ENCODE measurements around the gene SAMD4A.
A peak's percentile ranks its signal among the peaks of the same experiment; 100 is the strongest.

Gene SAMD4A

DNA sequence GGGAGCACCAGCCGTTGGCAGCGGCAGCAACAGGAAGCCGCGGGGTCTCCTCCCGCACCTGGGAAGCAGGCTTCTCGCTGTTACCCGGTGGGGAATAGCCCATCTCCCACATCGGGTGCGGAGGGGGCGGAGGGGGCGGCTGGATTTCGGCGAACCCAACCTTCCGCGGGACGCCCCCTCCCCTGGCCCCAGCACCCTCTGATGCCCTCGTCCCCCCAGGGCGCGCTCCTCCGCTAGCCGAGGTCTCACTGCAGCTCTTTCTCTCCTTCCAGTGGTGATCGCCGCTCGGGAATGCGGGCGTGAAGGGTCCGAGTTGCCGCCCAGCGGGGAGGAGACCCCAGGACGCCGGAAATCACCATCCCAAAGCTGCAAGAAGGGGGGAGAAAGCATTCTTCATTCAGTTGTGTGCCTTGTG lies 303 bp downstream of the SAMD4A start:
- DNase-seq (ENCODE audit: low spot score) = no peak

DNA sequence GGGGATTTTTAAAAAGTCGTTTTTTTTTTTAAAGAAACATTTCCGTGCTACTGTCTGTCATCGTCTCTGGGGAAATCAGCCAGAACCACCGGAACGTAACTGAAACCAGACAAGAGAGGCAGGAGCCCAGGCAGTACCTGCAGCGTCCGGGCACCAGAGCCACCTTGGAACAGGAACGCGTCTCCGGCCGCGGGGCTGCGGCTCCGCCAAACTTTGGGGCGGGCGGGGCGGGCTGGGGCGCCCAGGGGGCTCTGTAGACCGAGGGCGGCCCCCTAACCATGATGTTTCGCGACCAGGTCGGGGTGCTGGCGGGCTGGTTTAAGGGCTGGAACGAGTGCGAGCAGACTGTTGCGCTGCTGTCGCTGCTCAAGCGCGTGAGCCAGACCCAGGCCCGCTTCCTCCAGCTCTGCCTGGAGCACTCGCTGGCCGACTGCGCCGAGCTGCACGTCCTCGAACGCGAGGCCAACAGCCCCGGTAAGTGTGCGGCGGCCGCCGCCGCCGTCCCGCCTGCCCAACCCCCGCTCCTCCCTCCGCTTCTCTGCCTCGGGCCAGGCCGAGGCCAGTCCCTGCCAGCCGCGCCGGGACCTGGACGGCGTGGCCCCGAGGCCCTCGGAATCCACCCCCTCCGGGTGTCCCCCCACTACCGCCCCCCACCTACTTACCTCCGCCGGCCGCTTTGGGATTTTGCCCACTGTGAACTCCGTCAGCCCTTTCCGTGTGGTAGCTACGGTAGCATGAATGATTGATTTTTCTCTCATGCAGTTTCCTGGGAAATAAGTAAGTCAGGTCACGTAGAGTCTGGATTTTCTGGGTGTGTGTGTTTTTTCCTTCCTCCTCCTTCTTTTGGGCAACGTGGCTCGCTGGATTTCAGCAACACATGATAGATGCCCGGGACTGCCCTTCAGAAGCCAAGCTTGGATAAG lies 972 bp downstream of the SAMD4A start:
- DNase-seq (ENCODE audit: low spot score) = peak; percentile 63

DNA sequence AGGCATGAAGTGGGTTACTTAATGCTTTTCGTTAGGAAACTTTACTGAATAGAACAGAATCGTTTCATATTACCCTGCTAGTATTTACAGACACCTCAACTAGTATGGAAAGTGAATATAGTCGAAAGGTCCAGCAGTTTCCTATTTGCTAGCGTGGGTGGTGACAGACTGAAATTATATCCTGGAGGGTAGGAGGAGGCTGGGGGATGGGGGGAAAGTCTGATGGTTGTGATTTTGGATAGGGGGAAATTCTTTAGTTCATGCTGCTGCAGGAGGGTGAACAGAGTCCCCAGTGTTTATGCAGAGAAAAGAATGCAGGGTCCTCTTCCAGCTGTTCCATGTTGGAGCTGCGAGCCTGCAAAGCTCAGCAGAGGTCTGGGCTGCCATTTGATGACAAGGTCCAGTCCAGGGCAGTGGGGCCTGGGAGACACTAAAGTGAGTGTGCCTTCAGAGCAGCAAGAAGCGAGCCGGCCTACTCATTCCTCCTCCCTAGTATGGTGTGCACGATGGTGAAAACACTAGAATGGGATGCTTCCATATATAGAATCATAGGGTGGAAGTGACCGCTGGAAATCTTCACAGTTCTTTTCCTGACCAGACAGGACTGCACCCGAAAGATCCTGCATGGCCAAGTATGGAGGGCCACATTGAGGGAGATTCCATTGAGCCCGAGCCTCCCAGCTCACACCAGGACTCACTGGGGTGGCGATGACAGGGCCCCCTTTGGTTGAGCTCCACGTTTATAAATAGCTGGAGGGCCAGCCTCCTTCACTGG lies 2.1 kb downstream of the SAMD4A start:
- DNase-seq (ENCODE audit: low spot score) = no peak

DNA sequence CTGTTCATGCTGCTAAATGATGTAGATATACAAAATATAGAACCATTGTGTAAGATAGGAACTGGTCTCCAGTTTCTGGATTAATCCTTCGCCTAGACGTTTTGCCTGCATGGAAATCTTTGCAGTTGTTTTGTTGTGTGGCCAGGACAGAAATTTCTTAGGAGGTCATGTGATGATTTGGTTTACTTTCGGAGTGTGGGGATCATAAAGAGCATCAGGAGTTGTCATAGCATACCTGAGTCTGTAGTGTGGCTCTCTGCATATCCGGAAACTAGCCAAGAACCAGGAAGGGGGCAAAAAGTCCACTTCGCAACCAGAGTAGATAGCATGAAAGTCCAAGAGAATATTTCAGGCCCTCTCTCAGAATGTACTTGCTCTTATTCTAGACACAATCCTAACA lies 3.1 kb downstream of the SAMD4A start:
- no peak for DNase-seq (ENCODE audit: low spot score)

DNA sequence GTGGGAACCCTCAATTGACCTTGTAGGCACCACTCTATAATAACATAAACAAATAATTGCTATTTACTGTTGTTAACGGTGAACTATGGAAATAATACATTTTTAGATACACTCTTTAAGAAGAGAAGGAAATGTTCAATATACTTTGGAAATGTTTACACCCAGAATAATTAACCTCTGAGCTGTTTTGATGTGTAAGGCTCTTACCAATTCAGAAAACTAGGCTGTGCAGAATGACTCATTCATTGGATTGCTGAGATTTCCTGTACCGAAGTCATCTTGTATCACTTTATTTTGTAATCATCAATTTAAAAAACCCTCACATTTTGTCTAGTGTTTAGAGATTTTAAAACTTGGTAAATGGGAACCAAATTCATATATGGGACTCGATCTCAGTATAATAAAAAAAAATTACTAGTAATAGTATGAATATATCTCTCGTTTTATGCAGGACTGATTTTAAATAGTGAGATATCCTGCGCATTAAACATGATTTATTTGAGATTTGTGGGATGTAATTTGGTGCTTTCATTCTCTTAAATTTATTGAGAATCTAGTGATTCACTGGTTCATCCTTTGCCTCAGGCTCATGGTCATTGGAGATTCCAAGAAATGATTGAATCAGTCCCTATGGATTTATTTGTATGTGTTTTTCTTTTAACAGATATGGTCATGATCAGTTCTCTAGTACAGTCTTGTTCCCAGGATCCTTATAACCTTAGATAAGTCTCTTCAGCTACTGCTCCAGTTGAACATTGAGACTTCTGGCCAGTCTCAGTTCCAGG lies 3.9 kb downstream of the SAMD4A start:
- no peak for DNase-seq (ENCODE audit: low spot score)

DNA sequence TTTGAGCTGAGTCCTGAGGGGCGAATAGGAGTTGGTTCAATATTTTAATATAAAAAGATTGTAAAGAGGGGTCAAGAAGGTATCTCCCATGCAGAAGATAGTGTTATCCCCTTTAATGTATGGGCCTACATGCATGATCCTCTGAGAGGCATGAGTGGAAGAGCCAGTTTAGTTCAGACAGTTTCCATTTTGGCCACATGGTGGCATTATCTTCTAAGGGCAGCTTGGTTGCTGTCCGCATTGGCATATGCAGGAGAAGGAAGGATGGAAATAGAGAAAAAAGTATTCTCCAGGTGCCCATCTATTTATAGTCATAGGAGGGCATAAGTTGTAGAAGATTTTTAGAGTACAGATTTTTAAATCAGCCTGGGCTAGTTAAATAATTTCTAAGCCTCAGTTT lies 5.4 kb downstream of the SAMD4A start:
- DNase-seq (ENCODE audit: low spot score) = no peak

DNA sequence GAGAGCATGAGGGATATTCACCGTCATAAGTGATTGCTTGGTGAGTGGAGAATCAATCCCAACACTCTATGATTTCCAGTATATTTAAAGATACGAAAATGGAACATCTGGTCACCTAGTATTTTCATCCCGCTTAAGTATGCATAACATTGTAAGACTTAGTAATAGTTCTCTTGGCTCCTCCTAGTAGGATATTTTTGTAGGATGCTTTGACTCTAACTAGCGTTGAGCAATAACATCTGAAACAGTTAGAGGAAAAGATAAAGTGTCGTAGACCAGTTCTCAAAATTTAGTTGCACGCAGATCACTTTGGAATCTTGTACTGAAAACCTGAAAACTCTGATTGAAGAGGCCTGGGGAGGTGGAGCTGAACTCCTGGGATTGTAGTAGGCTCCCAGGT lies 7.6 kb downstream of the SAMD4A start:
- DNase-seq (ENCODE audit: low spot score) = no peak

DNA sequence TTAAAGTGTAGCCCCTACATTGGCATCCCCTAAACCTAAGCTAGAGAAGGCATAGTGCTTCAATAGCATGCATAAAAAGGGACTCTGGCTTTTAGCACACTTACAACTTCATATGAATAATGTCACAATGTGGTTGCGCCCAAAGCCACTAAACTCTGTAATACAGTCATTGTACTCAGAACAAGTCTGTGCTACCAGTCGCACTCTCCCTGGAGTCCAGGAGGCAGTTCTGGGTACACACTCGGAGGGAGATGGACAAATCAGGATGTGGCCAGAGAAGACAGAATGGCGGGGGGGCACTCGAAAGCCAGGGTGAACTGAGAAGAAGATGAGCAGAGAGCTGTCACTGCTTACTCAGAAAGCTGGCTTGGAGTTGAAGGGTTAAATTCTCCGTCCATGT lies 10.6 kb downstream of the SAMD4A start:
- no peak for DNase-seq (ENCODE audit: low spot score)

DNA sequence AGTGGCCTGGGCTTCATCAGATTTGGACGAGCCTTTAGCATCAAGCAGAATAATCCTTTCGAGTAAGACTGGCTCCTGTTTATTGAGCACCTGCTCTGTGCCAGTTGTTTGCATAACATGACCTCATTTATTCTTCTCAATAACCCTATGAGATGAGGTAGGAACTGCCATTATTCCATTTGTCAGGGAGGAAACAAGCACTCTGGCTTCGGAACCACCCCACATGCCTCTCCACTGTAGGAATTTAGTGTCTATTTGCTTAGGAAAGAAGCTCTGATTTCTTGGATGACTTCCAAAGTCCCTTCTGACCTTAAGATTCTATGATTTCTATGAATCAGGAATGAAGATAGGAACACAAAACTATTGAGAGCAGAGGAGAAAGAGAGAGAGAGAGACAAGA lies 11.0 kb downstream of the SAMD4A start:
- no peak for DNase-seq (ENCODE audit: low spot score)

DNA sequence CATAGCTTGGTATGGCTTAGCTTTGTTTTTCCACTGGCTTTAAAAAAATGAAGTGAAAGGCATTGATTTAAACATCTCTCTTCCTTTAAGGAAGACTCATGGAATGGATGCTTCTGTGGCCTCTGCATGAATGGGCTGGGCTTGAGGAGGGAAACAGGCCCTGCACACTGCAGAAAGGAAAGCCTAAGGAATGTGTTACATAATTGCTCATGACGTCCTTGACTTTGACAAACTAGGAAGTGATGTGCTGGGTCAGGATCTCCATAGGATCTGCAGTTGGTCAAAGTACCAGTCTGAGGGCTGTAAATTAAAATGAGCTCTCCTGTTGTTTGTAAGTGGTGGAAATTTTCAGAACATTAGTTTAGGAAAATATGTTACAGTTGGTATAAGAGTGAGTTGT lies 12.7 kb downstream of the SAMD4A start:
- no peak for DNase-seq (ENCODE audit: low spot score)

DNA sequence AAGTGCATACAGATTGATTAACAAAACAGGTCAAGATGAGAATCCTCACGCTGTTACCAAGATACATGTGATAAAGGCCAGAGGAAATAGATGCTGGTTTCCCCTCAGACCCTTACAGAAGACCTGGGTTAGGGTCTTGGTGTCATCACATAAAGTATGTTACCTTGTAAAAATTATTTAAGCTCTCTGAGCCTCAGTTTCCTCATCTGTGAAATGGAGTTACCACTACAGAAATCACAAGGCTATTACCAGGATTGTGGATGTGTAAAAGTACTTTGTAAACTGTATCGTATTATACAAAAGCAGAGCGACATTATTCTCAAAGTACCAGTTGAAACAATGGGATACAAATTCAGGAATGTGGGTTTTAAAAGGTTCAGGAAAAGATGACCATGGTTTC lies 14.0 kb downstream of the SAMD4A start:
- DNase-seq (ENCODE audit: low spot score) = no peak

DNA sequence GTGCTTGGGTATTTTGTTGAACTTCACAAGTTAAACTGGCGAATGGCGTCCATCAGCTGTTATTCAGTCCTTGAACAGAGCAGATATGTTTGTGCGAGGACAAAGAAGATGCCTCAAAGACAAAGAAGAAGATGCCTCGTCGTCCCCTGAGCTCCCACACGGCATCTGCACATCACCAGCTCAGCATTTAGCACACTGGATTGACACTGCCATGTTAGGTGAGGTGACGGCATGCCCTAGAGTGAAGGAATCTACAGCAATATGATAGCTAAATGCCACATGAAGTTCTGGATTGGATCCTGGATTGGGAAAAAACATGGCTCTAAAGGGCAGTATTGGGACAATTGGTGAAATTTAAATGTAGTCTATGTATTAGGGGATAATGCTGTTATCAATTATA lies 15.4 kb downstream of the SAMD4A start:
- DNase-seq (ENCODE audit: low spot score) = no peak

DNA sequence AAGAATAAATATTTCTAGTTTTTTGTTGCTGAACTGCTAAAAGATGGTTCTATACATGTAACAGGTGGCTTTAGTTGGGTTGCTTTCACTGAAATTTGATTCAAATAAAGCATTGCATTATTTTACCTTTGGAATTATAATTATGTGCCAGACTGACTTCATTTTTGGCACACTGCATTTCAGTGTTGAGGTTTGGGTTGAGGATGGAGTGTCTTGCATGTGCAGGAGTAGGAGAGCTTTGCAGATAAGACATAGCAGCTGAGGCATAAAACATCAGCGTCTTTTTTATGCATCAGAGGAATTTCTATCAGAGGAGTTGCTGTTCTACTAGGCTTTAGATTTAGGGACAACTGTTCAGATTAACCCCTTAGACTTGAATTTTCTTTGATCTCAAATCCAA lies 17.2 kb downstream of the SAMD4A start:
- DNase-seq (ENCODE audit: low spot score) = no peak

DNA sequence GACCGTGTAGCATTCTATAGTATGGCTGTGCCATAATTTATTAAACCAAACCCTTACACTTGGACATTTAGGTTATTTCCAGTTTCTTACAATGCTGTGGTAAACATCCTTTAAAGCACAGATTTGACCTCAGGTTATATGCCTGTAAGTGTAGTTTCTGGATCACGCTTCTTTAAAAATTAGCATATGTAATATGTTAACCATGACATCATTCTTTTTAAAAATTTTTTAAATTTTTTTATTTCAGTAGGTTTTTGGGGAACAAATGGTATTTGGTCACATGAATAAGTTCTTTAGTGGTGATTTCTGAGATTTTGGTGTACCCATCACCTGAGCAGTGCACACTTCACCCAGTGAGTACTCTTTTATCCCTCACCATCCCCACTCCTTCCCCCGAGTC lies 18.3 kb downstream of the SAMD4A start:
- no peak for DNase-seq (ENCODE audit: low spot score)

DNA sequence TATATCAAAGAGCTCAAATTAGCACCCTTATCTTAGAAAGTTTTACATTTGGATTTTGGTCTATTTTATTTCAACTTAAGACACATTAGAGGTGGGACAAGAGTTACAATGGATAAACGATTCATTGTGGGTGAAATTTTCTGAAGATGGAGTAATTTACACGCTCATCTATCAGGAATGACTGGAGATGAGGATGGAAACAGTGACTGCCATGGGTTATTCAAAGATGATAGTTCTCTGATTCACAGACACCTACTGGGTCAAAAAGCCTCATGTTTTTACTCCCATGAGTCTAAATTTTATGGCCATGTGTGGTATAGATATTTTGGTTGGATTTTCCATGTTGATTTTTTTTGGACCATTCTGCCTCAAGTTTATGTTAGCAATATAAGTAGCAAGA lies 22.1 kb downstream of the SAMD4A start:
- no peak for DNase-seq (ENCODE audit: low spot score)

DNA sequence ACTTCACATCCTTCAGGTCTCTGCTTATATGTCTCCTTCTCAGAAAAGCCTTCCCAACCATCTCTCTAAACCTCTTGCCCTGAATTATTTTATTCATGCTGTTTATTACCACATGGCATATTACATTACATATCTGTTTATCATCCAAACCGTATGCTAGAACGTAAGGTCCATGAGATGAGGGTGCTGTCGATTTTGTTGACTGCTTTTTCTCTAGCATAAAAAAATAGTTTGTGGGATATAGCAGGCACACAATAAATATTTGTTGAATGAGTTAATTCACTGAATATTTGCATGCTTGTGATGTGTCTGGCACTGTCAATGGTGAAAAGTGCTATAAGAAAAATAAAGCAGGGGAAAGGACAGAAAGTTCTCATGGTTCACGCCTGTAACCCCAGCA lies 22.9 kb downstream of the SAMD4A start:
- no peak for DNase-seq (ENCODE audit: low spot score)

DNA sequence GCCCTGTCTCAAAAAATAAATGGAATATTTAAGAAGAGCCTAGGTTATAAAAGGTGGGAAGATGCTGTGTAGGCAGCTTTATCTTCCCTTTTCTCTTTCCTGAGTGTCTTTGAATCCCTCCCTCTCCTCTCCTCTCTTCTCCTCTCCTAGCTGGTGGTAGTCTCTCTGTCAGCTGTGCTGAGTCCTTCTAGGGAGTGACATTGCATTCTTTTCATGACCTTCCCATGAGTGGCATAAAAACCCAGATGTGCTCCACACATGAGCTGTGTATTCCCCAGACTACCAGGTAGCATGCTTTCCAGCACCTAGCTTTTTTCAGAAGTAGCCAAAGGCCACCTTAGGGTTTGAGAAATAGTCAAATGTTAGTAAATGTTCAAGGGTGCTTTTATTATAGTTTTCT lies 23.6 kb downstream of the SAMD4A start:
- DNase-seq (ENCODE audit: low spot score) = no peak

DNA sequence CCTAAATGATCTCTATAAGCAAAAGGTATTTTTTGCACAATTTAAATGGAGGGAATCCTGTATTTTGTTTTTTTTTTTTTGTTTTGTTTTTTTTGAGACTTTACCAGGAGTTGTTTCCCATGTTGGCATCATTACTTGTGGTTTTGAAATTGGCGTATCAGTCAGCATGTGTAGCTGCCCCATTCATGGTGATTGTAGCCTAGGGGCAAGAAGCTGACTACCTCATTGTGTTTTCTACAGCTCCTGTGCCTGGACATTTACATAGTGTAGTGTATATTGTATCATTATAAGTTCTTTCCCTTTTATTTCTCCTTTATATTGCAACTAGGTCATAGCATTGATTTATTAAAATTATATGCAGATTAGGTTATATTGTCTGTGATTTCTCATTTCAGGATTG lies 24.5 kb downstream of the SAMD4A start:
- DNase-seq (ENCODE audit: low spot score) = no peak

DNA sequence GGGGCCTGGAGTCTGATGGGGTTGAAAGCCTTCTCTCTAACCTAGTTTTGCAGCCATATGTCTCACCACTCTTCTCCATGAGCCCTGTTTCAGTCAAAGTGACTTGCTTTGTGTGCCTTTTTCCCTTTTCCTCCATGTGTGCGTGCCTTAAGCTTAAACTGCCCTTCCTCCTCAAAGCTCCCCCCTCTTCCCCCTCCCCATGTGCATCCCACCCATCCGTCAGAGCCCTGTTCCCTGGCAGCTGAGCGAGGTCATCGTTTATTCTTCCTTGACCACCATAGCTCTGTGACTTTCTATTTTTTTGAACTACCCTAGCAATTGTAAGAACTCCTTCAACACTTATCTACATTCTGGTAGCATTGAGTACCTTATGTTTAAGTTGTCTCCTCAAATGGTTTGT lies 24.9 kb downstream of the SAMD4A start:
- DNase-seq (ENCODE audit: low spot score) = no peak

DNA sequence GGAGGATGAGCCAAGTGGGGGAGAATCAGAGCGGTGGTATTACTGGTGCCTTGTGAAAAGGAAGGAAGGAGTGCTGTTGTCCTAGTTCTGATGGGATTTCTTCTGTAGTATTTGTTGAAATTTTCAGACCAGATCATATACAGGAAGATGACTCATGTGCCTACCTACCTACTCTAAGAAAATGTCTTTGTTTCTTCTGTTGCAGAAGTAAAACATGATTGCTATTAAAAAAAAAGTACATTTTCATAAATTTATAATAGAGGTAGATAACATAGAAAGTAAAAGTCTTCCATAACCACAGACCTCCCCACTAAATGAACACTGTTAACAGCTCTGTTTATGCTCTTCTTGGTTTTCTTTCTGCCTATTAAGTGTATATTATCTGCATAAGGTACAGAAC lies 26.9 kb downstream of the SAMD4A start:
- DNase-seq (ENCODE audit: low spot score) = no peak

DNA sequence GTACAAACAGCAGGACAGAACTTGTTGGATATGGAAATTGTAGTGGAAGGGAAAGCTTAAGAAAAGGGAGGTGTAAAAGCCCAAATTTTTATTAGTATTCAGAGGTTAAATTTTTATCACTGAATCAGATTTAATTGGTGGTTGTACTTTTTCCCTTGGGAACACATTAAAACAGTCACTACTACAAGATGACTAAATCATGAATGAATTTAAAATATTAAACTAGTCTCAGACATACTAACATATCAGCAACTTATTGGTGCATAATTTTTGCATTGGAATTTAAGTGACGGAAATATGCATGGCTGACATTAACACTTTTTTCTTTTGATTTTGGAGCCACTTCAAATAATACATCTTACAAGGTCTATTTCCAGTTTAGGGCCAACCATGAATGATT lies 27.6 kb downstream of the SAMD4A start:
- DNase-seq (ENCODE audit: low spot score) = no peak

DNA sequence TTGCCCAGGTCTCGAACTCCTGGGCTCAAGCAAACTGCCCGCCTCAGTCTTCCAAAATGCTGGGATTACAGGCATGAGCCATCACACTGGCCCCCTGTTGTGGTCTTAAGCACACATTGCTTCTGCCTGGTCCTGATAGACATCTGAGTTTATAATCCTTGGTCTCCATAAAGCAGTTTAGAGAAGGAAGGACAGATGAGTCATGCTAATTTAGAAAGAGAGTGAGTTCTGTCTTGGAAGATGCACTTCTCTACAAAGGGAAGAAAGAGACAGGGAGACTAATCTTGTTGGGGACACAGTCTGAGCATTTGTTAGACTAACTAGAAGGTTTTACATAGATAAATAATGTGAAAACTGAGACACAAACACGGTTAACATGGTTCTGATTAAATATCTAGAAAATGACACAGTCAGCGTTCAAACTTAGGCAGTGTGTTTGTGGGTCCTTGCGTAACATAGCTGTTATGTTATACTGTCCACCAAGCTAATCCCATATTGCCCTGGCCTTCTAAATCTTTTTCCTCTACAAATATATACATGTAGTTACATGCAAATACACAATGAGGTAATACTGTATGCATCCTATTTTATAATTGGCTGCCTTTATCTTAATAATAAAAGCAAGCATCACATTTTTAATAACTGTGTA lies 31.0 kb downstream of the SAMD4A start:
- no peak for DNase-seq (ENCODE audit: low spot score)

All from pons (tissue), 1 donor.